GM21360 (cell line): ENCODE data around the gene PAPSS2.
A peak's percentile ranks its signal among the peaks of the same experiment; 100 is the strongest.
"Not testable (repeated sequence)": the region's sequence is repeated elsewhere in the genome, so short reads cannot be mapped to it uniquely, and the experiment has no call there.

Source experiments
- ATAC-seq: cut with Tn5 transposase; IDR thresholded peaks from one replicate; pipeline ENCODE4 v1.9.1; 2021; ENCODE audit warnings: mild to moderate bottlenecking, moderate library complexity; ENCODE audit not compliant: unreplicated experiment

PAPSS2 gene

DNA sequence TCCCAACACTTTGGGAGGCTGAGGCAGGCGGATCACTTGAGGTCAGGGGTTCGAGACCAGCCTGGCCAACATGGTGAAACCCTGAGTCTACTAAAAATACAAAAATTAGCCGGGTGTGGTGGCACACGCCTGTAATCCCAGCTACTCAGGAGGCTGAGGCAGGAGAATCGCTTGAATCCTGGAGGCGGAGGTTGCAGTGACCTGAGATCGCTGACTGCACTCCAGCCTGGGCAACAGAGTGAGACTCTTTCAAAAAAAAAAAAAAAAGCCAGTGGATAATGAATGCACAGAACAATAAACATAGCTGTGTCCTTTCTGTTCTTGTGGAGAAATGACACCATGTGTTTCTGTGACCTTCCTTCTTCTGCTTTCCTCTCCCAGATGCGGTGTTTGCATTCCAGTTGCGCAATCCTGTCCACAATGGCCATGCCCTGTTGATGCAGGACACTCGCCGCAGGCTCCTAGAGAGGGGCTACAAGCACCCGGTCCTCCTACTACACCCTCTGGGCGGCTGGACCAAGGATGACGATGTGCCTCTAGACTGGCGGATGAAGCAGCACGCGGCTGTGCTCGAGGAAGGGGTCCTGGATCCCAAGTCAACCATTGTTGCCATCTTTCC is 83.4 kb downstream of the PAPSS2 start:
- ATAC-seq, result not testable (repeated sequence)

DNA sequence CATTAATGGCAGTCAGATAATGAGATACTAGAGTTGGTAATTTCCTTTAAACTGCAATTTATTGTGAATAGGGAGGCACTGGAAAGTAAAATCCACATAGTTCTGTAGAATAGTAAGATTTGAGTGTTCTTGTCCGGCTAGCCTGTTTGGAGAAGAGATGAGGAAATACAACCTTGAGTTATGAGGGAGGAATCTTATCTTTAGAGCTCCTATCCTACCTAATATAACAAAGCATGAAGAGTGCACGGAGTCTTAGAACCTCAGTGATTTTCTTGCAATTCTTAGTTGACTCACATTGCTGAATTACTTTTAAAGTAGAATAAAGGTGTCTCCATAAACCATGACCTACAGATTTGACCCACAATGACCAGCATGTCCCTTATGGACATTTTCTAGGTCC is 84.9 kb downstream of the PAPSS2 start:
- no peak for ATAC-seq

DNA sequence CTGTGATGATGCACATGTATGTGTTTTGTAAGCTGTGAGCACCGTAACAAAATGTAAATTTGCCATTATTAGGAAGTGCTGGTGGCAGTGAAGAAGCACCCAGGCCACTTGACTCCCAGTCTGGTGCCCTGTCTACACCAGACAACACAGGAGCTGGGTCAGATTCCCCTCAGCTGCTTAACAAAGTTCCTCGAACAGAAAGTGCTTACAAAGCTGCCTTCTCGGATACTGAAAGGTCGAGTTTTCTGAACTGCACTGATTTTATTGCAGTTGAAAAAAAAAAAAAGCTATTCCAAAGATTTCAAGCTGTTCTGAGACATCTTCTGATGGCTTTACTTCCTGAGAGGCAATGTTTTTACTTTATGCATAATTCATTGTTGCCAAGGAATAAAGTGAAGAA is 87.2 kb downstream of the PAPSS2 start:
- no peak for ATAC-seq

DNA sequence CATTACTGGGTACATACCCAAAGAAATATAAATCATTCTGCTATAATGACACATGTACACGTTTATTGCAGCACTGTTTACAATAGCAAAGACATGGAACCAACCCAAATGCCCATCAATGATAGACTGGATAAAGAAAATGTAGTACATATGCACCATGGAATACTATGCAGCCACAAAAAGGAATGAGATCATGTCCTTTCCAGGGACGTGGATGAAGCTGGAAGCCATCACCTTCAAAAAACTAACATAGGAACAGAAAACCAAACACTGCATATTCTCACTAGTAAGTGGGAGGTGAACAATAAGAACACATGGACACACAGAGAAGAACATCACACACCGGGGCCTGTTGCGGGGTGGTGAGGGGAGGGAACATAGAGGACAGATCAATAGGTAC is 88.6 kb downstream of the PAPSS2 start:
- ATAC-seq, result not testable (repeated sequence)

DNA sequence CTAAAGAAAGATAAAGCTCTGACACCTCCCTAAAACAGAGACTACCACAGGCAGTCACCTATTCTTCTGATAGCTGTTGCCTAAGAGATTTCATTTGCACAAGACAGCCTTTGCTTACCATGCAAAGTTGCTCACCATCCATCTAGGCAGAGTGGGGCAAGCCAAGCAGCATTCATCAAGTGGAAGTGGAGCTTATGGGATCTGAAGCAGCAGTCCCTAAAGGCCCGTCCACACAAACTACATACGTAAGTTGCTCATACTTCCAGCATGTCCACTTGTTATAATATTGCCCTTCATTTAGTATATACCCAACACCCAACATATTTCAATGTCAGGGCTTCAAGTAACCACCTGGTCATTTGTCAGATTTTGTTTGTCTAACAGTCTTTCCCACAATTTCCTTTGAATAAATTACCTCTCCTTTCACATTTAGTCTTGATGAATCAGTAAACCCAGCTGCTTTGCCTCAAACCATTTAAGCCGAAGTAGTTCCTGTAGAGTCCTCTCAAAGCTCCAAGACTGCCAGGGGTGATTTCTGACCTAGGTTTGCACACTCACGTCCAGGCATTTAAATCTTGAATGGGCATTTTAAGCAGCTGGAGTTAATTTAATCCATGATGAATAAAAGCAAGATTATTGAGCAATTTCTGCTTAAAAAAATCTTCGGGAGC is 90.5 kb downstream of the PAPSS2 start:
- ATAC-seq, result no peak

DNA sequence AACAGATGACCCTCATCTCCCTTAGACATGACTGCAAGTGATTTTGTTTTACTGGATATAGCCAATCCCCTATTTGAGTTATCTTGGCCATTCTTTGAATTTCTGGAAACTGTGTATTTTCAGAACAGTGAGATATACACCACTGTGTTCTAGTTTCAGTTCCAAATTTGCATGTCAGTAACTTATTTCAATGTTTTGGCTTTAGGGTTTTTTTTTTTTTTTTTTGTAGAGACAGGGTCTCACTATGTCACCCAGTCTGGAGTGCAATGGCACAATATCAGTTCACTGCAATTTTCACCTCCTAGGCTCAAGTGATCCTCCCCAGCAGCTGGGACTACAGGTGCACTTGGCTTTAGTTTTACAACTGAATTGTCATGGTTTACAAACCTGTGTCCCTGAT is 91.1 kb downstream of the PAPSS2 start:
- ATAC-seq, result peak; percentile 67

DNA sequence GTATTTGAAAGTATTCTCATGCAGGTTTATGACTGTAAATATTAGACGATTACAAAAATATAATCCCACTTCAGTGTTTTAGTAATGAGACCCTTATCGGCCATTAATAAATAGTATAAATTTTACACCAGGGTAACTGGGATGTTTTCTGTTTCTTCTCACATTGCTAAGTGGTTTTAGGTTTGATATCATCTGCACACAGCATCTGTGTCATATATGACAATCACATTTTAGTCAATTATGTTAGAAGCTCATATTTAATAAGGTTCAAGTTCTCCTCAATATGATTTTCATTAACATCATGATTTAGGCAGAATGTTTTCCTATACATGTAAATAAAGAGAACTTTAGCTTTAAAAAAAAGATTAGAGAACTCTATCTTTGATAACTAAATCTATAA is 91.6 kb downstream of the PAPSS2 start:
- no peak for ATAC-seq

DNA sequence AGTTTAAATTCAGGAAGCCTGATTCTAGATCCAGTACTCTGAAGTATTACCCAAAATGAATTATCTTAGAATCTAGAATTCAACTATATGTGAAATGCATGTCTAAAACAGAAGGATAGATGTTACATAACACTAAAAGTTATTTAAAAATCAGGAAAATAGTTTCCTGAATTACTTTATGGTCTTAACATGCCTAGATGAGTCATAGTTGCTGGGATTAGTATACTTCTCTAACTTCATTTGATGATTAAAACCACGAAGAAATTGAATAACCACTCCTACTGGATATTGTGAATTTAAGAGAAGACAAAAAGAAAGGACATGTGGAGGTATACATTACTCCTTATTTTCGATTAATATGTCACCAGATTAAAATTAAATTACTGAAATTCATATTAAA is 92.9 kb downstream of the PAPSS2 start:
- ATAC-seq, result no peak

DNA sequence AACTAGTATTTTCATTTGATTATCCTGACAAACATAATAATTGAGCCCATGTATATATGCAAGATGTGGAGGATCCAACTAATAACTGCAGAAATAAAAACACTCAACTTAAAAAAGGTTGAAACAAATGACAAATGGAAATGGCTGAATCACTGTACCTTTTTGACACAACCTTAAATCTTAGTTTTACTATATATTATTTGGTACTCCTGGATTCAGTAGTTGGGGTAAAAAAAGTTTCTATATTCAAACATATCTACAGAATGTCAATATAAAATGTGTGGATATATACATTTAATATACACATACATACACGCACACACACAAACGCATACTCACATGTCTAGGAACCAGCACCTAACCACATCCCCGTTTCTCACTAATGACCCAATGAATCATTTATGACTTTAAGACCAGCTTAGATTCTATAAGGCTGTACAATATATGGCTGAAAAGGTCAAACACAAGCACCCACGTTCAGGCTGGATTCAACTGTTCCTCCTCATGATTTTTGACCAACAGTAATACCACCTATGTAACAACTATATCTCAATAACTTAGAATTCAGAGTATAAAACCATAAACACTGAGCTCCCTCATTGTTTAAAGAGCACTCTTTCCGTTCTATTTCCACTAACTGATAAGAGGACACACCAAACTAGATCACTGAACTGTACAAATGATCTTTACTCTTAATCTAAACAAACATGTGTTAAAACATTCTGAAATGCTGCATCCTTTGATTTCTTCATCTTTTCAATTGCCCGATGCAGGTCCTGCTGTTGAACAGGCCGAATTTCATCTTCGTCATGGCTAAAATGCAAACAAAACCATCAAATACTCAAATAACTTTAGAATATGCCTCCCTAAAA is 94.6 kb downstream of the PAPSS2 start:
- no peak for ATAC-seq

DNA sequence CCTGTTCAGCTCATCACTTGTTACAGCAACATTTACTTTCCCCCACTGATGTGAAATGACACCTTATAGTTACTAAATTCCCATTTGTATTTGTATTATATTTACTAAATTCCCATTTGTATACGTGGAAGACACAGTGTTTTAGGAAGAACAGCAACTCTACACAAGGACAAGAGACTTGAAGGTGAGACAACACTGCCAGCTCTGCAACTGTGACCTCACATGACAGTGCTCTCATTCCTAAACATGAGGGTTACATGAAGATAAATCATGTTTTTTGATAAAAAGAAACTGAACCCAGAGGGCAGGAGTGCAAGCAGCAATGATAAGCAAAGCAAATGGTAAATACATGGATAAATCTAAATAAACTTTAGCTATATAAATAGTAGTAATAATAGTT is 98.0 kb downstream of the PAPSS2 start:
- ATAC-seq, result no peak

DNA sequence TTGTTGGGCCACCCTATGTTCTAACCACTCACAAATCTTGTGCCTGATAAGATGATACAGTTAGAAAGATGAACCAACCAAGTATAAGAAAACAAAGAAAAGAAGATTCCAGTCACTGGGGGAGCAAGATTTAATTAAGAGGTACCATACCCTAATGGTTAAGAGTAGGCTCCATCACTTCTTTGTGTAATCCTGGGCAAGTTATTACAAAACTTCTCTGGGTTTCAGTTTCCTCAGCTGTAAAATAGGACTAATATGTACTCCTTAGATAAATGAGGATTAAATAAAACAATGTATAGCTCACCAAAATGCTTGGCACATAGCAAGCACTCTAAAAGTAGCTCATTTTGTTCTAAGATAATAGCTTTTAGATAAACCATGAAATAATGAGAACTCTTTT is 99.9 kb downstream of the PAPSS2 start:
- ATAC-seq, result no peak

DNA sequence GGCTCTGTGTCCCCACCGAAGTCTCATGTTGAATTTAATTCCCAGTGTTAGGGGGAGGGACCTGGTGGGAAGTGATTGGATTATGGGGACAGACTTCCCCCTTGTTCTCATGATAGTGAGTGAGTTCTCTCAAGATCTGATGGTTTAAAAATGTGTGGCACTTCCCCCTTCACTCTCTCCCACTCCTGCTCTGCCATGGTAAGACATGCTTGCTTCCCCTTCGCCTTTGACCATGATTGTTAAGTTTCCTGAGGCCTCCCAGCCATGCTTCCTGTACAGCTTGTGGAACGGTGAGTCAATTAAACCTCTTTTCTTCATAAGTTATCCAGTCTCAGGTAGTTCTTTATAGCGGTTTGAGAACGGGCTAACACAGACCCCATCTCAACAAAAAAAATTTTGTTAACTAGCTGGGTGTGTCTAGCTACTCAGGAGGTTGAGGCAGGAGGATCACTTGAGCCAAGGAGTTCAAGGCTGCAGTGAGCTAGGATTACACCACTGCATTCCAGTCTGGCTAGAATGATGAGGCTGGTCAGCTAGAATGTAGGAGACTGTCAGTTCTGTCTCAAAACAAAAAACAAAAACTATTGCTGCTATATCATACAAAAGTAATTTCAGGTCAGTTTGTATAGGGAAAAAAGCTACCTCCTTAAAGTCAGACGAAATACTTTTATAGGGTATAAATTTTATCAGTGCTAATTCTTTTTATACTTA is 100.7 kb downstream of the PAPSS2 start:
- ATAC-seq, result no peak

DNA sequence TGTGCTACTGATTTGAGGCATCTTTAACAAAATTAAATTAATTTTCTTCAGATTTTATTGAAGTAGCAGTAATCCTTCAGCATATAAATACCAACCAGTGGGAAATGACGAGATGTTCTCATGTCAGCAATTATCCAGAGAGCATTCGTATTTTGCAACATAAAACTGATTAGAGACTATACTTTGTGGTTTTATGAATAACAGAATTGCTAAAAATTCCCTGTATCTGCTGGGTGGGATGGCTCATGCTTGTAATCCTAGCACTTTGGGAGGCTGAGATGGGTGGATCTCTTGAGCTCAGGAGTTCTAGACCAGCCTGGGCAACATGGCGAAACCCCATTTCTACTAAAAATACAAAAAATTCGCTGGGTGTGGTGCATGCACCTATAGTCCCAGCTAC is 101.5 kb downstream of the PAPSS2 start:
- no peak for ATAC-seq

DNA sequence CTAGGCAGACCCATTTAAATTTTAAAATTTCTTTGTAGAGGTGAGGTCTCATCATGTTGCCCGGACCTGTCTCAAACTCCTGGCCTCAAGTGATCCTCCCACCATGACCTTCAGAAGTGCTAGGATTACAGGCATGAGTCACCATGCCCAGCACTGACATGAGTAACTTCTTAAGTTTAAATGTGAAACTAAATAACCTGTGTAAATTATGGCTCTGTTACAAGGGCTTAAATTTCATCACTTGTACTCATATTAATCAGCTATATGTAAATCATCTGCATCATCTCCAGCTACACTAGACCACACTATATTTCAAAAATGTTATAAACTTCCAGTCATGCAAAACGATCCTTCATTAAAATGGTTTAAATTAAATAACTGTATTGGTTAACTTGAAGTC is 102.2 kb downstream of the PAPSS2 start:
- no peak for ATAC-seq

DNA sequence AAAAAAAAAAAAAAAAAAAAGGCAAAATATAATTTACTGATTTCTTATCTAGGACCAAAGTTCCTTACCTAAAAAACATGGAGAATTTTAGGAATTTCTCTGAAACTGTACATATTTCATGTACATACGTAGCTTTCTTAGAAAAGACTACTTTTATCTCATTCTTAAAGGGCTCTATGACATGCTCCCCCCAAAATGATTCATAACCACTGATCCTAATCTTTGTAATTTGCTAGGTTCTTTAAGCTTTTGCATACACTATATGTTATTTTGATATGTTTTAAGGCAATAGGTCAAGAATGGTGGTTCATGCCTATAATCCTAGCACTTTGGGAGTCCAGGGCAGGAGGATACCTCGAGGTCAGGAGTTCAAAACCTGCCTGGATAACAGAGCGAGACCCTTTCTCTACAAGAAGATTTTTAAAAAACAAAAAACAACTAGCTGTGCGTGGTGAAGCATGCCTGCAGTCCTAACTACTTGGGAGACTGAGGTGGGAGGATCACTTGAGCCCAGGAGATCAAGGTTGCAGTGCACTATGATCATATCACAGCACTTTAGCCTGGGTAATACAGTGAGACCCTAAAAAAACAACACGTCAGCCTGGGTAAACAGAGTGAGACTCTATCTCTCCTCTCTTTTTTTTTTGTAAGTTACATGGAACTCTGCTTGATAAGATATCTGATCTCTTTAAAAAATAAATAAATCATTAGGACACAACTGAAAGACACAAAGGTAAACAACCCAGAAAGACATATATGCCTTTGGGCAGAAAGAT is 103.6 kb downstream of the PAPSS2 start:
- no peak for ATAC-seq

DNA sequence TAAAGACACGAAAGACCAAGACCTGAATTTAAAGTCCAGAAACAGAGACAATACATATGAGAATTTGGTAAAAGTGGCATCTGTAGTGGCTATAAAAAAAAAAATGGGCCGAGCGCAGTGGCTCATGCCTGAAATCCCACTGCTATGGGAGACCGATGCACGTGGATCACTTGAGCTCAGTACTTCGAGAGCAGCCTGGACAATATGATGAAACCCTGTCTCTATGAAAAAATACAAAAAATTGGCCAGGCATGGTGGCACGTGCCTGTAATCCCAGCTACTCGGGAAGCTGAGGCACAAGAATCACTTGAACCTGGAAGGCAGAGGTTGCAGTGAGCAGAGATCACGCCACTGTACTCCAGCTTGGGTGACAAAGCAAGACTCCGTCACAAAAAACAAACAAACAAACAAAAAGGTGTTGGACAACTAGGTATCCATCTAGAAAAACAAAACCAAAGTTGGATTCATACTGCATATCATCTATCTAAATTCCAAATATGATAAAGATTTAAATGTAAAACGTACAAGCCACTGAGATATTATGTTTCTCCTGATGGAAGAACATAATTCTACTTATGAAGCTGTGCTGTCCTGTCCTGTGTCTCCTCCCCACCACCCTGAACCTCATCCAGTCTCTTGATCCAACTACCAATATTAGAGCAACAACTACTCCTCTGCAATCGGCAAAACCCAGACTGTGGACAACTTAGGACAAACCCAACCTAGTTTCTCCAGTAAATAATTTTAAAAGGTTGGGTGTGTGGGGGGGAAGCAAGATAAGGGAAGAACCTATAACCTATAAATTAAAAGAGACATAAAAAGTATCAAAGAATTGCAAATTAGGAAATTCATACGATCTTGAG is 104.6 kb downstream of the PAPSS2 start:
- no peak for ATAC-seq

DNA sequence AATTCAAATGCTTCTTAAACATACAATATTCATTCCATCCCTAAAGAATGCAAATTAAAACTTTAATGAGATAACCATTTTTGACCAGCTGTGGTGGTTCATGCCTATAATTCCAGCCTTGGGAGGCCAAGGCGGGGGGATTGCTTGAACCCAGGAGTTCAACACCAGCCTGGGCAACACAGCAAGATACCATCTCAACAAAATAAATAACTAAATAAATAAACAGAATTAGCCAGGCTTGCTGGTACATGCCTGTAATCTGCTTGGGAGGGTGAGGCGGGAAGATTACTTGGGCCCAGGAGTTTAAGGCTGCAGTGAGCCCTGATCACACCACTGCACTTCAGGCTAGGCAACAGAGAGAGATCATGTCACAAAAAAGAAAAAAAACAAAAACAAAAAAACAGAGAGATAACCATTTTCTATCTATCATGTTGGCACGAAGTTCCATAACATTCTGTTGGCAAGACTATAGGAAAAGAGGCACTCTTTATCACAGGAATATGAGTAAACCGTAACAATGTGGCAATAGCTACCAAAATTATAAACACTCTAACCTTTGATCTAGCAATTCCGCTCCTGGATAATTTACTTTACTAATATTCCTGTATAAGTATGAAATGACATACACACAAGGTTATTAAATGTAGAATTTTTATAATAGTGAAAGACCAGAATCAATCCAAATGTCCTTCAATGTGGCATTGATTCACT is 106.1 kb downstream of the PAPSS2 start:
- no peak for ATAC-seq

DNA sequence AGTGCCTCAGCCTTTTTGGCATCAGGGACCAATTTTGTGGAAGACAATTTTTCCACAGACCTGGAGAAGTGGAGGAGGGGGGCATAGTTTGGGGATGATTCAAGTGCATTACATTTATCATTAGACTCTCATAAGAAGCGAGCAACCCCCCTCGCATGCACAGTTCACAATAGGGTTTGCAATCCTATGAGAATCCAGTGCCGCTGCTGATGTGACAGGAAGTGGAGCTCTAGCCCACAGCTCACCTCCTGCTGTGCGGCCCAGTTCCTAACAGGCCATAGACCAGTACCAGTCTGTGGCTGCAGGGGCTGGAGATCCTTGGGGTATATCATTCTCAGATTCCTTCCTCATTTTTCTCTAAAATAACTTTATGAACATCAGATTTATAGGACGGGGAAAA is 107.6 kb downstream of the PAPSS2 start:
- ATAC-seq, result no peak

DNA sequence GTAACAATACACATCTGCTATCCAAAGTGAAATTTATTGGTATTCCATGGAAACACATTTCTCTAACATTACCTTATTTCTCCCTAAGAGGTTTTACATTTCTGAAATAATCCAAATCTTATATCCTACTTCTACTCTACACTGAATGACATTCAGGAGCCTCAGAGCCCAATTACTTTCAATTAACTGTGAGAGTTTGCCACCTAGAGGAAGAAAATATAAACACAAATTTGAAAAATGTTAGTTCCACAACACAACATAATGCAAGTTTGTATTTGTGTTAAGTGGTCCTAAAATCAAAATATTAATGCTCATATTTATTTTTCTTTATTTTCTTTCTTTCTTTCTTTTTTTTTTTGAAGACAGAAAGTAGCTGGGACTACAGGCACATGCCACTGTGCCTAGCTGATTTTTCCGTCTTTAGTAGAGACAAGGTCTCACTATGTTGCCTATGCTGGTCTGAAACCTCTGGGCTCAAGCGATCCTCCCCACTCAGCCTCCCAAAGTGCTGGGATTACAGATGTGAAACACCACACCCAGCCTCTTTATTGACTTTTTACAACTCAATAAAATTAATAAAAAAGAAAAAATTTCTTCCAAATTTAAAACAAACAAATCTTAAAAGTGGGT is 112.3 kb downstream of the PAPSS2 start:
- no peak for ATAC-seq
